Stimulated activated CD8-positive, alpha-beta memory T cell treated with anti-CD3 and anti-CD28 coated beads, Interleukin-7, amount 100 ng/mL, for 4 hours (primary cell): ENCODE data around the gene BAHCC1.

ENCODE experiments used
- DNase-seq, 2 donors: peaks; one replicate each; pipeline ENCODE4 v3.0.0-alpha.2; 2020; ENCODE audit warnings: low read depth in 2 of 2

BAHCC1 gene

DNA sequence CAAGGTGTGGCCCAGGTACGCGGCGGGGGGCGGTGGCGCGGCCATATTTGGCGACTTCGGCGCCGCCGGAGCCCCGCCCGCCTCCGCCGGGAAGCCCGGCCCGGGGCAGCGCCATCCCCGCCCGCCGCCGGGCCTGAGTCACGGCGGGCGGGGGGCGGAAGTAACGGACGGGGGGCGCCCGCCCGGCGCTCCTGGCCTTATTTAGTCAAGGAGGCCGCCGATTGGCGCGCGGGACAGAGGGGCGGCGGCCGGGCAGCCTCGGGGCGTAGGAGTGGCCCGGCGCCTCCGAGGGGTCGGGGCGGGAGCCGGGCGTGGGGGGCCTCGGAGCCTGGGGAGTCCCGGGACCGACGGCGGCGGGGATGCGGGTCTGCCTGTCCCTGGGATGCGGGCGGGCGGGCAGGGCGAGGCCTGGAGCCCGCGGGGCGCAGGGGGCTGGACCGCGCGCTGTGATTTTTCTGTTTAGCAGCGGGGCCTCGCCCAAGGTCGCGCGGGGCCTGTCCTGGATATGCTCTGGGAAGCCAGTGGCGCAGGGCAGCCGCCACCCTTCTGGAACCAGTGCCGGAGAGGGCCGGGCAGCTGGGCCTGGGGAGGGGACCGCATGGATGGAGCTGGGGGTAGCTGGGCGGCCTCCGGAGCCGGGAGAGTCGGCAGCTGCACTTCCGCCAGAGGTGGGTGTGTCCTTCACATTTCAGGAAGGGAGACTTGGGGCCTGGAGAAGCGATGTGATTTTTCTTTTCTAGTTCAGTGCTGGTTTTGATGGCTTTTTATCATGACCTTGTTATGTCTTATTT, 119.7 kb downstream of the BAHCC1 start:
- peak in 1 of 2 donors; percentile 80 for DNase-seq

DNA sequence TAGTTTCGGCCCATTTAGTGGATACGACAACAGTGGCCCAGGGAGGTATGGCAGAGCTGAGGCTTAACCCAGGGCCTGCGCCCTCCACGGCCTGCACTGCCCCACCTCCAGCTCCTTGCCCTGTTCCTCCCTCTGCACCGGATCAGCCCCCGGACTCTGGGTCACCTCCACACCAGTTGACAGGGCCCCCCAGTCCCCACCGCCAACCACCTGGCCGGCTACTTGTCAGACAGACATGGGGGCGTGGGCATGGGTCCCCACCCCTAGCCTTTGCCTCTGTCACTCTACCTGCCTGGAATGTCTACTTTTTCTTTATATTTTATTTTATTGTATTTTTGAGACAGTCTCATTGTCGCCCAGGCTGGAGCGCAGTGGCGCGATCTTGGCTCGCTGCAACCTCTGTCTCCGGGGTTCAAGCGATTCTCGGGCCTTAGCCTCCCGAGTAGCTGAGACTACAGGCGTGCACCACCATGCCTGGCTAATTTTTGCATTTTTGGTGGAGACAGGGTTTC, 120.3 kb downstream of the BAHCC1 start:
- DNase-seq: no peak
